Panc1 (cell line): ENCODE measurements around the gene RASD1. TPM values are rescaled to one million over a fixed set of nuclear protein-coding genes. Genes with fewer than 3 reads are reported as not detected.

Source experiments
- ATAC-seq: fragments of 200-7000 bp; cut with Tn5 transposase; 2 replicates; pipeline ENCODE4 v1.9.1; 2020; ENCODE audit warnings: mild to moderate bottlenecking, moderate library complexity
- BruUV-seq: library from RNA; stranded (reverse); fragments of 400-500 nt; replicated peaks from 2 replicates; lab custom pipeline; 2021; lab: Mats Ljungman, UMichigan
- CTCF ChIA-PET: fragments of 300-600 bp; sonication (Branson Sonifier 250); formaldehyde crosslinking; loops from one replicate; lab custom pipeline; 2022; ENCODE audit warnings: antibody characterized with exemption; lab: Charles Lee
- POLR2A ChIA-PET: fragments of 300-600 bp; sonication (Branson Sonifier 250); formaldehyde crosslinking; loops from one replicate; lab custom pipeline; 2022; ENCODE audit warnings: antibody characterized with exemption; lab: Charles Lee
- DNase-seq: peaks from one replicate; pipeline ENCODE4 v3.0.0-alpha.2; 2010; ENCODE audit warnings: low read depth, low spot score
- H3K27ac ChIP-seq: 2 replicates; pipeline ENCODE4 v1.5.1; 2011; ENCODE audit warnings: mild to moderate bottlenecking, low read length, inconsistent platforms
- H3K27me3 ChIP-seq: fragments of 200-500 bp; sonication (Bioruptor generic); 2 replicates; pipeline ENCODE4 v1.6.0; 2014; ENCODE audit warnings: low read length, inconsistent platforms; ENCODE audit not compliant: control insufficient read depth, insufficient read depth
- H3K36me3 ChIP-seq: fragments of 200-500 bp; sonication (Bioruptor generic); 2 replicates; pipeline ENCODE4 v1.5.1; 2014; ENCODE audit warnings: inconsistent platforms, mild to moderate bottlenecking, low read length, moderate library complexity; ENCODE audit not compliant: control insufficient read depth, insufficient read depth
- H3K4me1 ChIP-seq: 2 replicates; pipeline ENCODE4 v1.5.1; 2011; ENCODE audit warnings: inconsistent platforms, mild to moderate bottlenecking, low read length, moderate library complexity; ENCODE audit not compliant: control insufficient read depth, insufficient read depth
- H3K4me3 ChIP-seq, 2 experiments: 2 replicates each; pipeline ENCODE4 v1.5.1; 2011 to 2012; ENCODE audit warnings: low read depth in 2 of 2, low read length in 2 of 2, mild to moderate bottlenecking in 2 of 2, inconsistent platforms in 1 of 2, moderate library complexity in 1 of 2
- H3K9me3 ChIP-seq: fragments of 200-500 bp; sonication (Bioruptor generic); 2 replicates; pipeline ENCODE4 v1.5.1; 2014; ENCODE audit warnings: low read depth, mild to moderate bottlenecking, inconsistent platforms, low read length, moderate library complexity; ENCODE audit not compliant: control insufficient read depth, insufficient read depth
- CTCF ChIP-seq: fragments of 450-650 bp; IDR thresholded peaks from 2 replicates; pipeline ENCODE4 v1.5.1; 2017; ENCODE audit warnings: mild to moderate bottlenecking
- POLR2AphosphoS5 ChIP-seq: IDR thresholded peaks from 2 replicates; pipeline ENCODE4 v1.6.1; 2012; ENCODE audit warnings: mild to moderate bottlenecking, low read depth, low read length, moderate library complexity
- REST ChIP-seq, 2 experiments: IDR thresholded peaks; 2 replicates each; pipeline ENCODE4 v1.6.1; 2011 to 2012; ENCODE audit warnings: low read depth in 2 of 2, control low read depth in 1 of 2, low read length in 1 of 2, mild to moderate bottlenecking in 1 of 2, moderate library complexity in 1 of 2; ENCODE audit not compliant: insufficient read depth in 1 of 2
- SIN3A ChIP-seq: IDR thresholded peaks from 2 replicates; pipeline ENCODE4 v1.6.1; 2012; ENCODE audit warnings: low read depth, mild to moderate bottlenecking, low read length, moderate library complexity, borderline replicate concordance; ENCODE audit not compliant: insufficient read depth
- TCF7L2 ChIP-seq: IDR thresholded peaks from 2 replicates; pipeline ENCODE4 v1.6.1; 2011; ENCODE audit warnings: mild to moderate bottlenecking, low read depth, low read length, inconsistent platforms
- in situ Hi-C: cut with HindIII; loops from 2 replicates; pipeline ENCODE4 v1.10.0; 2016; ENCODE audit warnings: low sequenced_read_pairs, low pct_unique_long_range_greater_than_20kb
- intact Hi-C: fragments of 100-400 bp; cut with micrococcal nuclease; formaldehyde crosslinking; loops from one replicate; pipeline ENCODE4 v1.10.0; 2022; ENCODE audit not compliant: unreplicated experiment
- total RNA-seq: library from RNA; stranded (reverse); gene quantifications from one replicate; pipeline ENCODE4 v1.2.1, GENCODE V29; 2021; ENCODE audit not compliant: unreplicated experiment

The RASD1 gene
- total RNA-seq, 1 experiment from 2014 or later = 1.7 TPM

- H3K36me3 ChIP-seq = no peaks in the 10 kb centered on the region
- intact Hi-C loops (no loop called here), in situ Hi-C loops (no loop called here)
- DNase-seq (no peak), ATAC-seq (no peak)
- no peak for TF ChIP-seq TCF7L2
- TF ChIP-seq REST (IDR thresholded peaks at IDR 0.05; ENCODE audit: insufficient read depth in 1 of 2, low read depth in 2 of 2, low read length in 1 of 2) = no peak
- no peak for TF ChIP-seq SIN3A
- POLR2A ChIA-PET = no interaction called here
- CTCF ChIA-PET = no interaction called here
- H3K4me1 ChIP-seq = no peaks in the 10 kb centered on the region; the same call in 1 of the 2 replicates
- no peaks in the 10 kb centered on the region for H3K27me3 ChIP-seq
- BruUV-seq = no TSS peak
- H3K4me3 ChIP-seq = no peak overlapping the region
- no peaks in the 10 kb centered on the region for H3K9me3 ChIP-seq
- H3K27ac ChIP-seq = no peak overlapping the region
Measured at GRCh38 chr17:17500999-17501605, 4.9 kb upstream of the RASD1 start.

GRCh38 chr17:17499402-17500145, 3.4 kb upstream of the RASD1 start:
- DNase-seq (no peak), ATAC-seq (no peak)
- H3K9me3 ChIP-seq = no peaks in the 10 kb centered on the region
- no peaks in the 10 kb centered on the region; the same call in 1 of the 2 replicates for H3K4me1 ChIP-seq
- no peak overlapping the region for H3K27ac ChIP-seq
- no peaks in the 10 kb centered on the region for H3K27me3 ChIP-seq
- no peaks in the 10 kb centered on the region for H3K36me3 ChIP-seq
- TF ChIP-seq CTCF = no peak
- no peak for TF ChIP-seq REST (IDR thresholded peaks at IDR 0.05; ENCODE audit: insufficient read depth in 1 of 2, low read depth in 2 of 2, low read length in 1 of 2)
- TF ChIP-seq TCF7L2 = no peak
- no peak for TF ChIP-seq SIN3A
- TF ChIP-seq POLR2AphosphoS5 = no peak
- BruUV-seq = no TSS peak
- in situ Hi-C loops = no loop called here
- POLR2A ChIA-PET = interaction anchor here (0.5 kb wide), 1 partner anchor 92 kb away, joined by 3 read pairs; the partner anchor contains the start of gene PEMT
- intact Hi-C loops = loop anchor here (5.0 kb wide), 2 partner anchors 68 to 143 kb away; no protein-coding TSS in a partner anchor
- CTCF ChIA-PET = interaction anchor here (0.5 kb wide), 1 partner anchor 145 kb away, joined by 4 read pairs; no protein-coding TSS in a partner anchor
- no peak overlapping the region for H3K4me3 ChIP-seq
